CD4-positive, alpha-beta T cell (primary cell): ENCODE data around the gene MAP1B. TPM values are rescaled to one million over a fixed set of nuclear protein-coding genes. Genes with fewer than 3 reads are reported as not detected.

Source experiments
- ATAC-seq: fragments of 200-7000 bp; cut with Tn5 transposase; one replicate; pipeline ENCODE4 v1.10.0; 2022; ENCODE audit warnings: mild to moderate bottlenecking; ENCODE audit not compliant: poor library complexity
- CTCF ChIA-PET: fragments of 350-600 bp; sonication (Branson Sonifier 250); formaldehyde crosslinking; loops from one replicate; lab custom pipeline; 2021; ENCODE audit warnings: antibody characterized with exemption, inconsistent platforms; lab: Charles Lee
- POLR2A ChIA-PET: fragments of 350-600 bp; sonication (Branson Sonifier 250); formaldehyde crosslinking; loops from one replicate; lab custom pipeline; 2021; ENCODE audit warnings: antibody characterized with exemption, inconsistent platforms; lab: Charles Lee
- DNase-seq, 14 experiments: peaks; one replicate each; pipeline ENCODE4 v3.0.0-alpha.2; 2013 to 2020; ENCODE audit warnings: mixed read lengths in 2 of 14
- H3K27ac ChIP-seq, 2 donors: one replicate each; pipeline versions ENCODE4 v1.5.1 to v1.7.0; 2013; ENCODE audit warnings: low read length in 2 of 2, low read depth in 1 of 2, mild to moderate bottlenecking in 1 of 2
- H3K27me3 ChIP-seq, 2 experiments: 1 replicate in 1 of 2; 2 replicates in 1 of 2; pipeline versions ENCODE4 v1.6.1 to v1.7.0; 2013; ENCODE audit warnings: low read length in 2 of 2, control low read depth in 1 of 2, mild to moderate bottlenecking in 1 of 2, moderate library complexity in 1 of 2; ENCODE audit not compliant: insufficient read depth in 2 of 2, control insufficient read depth in 1 of 2
- H3K36me3 ChIP-seq: one replicate; pipeline ENCODE4 v1.6.1; 2013; ENCODE audit warnings: low read length, control low read depth; ENCODE audit not compliant: insufficient read depth
- H3K4me1 ChIP-seq: one replicate; pipeline ENCODE4 v1.6.1; 2013; ENCODE audit warnings: low read length, control low read depth; ENCODE audit not compliant: insufficient read depth
- H3K4me3 ChIP-seq: one replicate; pipeline ENCODE4 v1.5.1; 2013; ENCODE audit warnings: mild to moderate bottlenecking, low read length, moderate library complexity
- H3K9me3 ChIP-seq, 2 experiments: 1 replicate in 1 of 2; 2 replicates in 1 of 2; pipeline versions ENCODE4 v1.6.1 to v1.7.0; 2013; ENCODE audit warnings: low read length in 2 of 2, mild to moderate bottlenecking in 2 of 2, control low read depth in 1 of 2, moderate library complexity in 1 of 2; ENCODE audit not compliant: control insufficient read depth in 1 of 2, insufficient read depth in 1 of 2
- H3K27ac Mint-ChIP-seq: one replicate; pipeline ENCODE4 v1.8.0; 2020; ENCODE audit warnings: mixed read lengths
- H3K27me3 Mint-ChIP-seq: one replicate; pipeline ENCODE4 v1.8.0; 2021; ENCODE audit warnings: mixed read lengths
- H3K36me3 Mint-ChIP-seq: one replicate; pipeline ENCODE4 v1.8.0; 2021; ENCODE audit warnings: low read depth, mixed read lengths
- H3K4me1 Mint-ChIP-seq: one replicate; pipeline ENCODE4 v1.8.0; 2021; ENCODE audit warnings: low read depth, mixed read lengths
- H3K4me3 Mint-ChIP-seq: one replicate; pipeline ENCODE4 v1.8.0; 2020; ENCODE audit warnings: mild to moderate bottlenecking, mixed read lengths
- H3K9me3 Mint-ChIP-seq: one replicate; pipeline ENCODE4 v1.8.0; 2020; ENCODE audit warnings: mixed read lengths
- intact Hi-C, 2 experiments: fragments of 100-400 bp; cut with DNase I in 1 of 2; cut with micrococcal nuclease in 1 of 2; formaldehyde crosslinking; loops; one replicate each; pipeline versions ENCODE4 v1.15.1 to v1.9.0; 2023 to 2025; cut with DNase I, micrococcal nuclease
- total RNA-seq, 174 experiments: library from RNA in 2 of 174; stranded (reverse) in 2 of 174; gene quantifications; one replicate each; pipeline ENCODE4 v1.2.3 and lab custom pipeline; 2021 to 2026
- TF ChIP-seq, protein P1 (sequence below): fragments of 200-600 bp; IDR thresholded peaks from one replicate; pipeline ENCODE4 v1.8.0; 2022; ENCODE audit warnings: antibody characterized with exemption, mild to moderate bottlenecking

Gene MAP1B
- total RNA-seq, 2 experiments from 2014 or later: 0.03 to 0.06 TPM

- no peaks in the 10 kb centered on the region for H3K9me3 ChIP-seq
- H3K27me3 Mint-ChIP-seq: no peaks in the 10 kb centered on the region
- H3K4me1 ChIP-seq: no peaks in the 10 kb centered on the region
- H3K9me3 Mint-ChIP-seq: no peaks in the 10 kb centered on the region
- peaks cover 27% of the 10 kb centered on the region for H3K4me1 Mint-ChIP-seq
- peaks cover 5% of the 10 kb centered on the region for H3K36me3 Mint-ChIP-seq
- no peak overlapping the region for H3K27ac Mint-ChIP-seq
- no peak overlapping the region for H3K27ac ChIP-seq
- TF ChIP-seq, protein P1, sequence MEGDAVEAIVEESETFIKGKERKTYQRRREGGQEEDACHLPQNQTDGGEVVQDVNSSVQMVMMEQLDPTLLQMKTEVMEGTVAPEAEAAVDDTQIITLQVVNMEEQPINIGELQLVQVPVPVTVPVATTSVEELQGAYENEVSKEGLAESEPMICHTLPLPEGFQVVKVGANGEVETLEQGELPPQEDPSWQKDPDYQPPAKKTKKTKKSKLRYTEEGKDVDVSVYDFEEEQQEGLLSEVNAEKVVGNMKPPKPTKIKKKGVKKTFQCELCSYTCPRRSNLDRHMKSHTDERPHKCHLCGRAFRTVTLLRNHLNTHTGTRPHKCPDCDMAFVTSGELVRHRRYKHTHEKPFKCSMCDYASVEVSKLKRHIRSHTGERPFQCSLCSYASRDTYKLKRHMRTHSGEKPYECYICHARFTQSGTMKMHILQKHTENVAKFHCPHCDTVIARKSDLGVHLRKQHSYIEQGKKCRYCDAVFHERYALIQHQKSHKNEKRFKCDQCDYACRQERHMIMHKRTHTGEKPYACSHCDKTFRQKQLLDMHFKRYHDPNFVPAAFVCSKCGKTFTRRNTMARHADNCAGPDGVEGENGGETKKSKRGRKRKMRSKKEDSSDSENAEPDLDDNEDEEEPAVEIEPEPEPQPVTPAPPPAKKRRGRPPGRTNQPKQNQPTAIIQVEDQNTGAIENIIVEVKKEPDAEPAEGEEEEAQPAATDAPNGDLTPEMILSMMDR: no peak
- no peaks in the 10 kb centered on the region for H3K27me3 ChIP-seq
- ChIA-PET CTCF (interaction anchor here (1.6 kb wide), 1 partner anchor 9 kb away, joined by 3 read pairs; no protein-coding TSS in a partner anchor), POLR2A (no interaction called here)
- H3K36me3 ChIP-seq: peaks cover 6% of the 10 kb centered on the region
- intact Hi-C loops: no loop called here
- no peak for ATAC-seq
- H3K4me3 Mint-ChIP-seq: no peak overlapping the region
- DNase-seq: no peak
- H3K4me3 ChIP-seq: no peak overlapping the region
These were observed 141.2 kb downstream of the MAP1B start for GRCh38 chr5:72248410-72248981.

DNA sequence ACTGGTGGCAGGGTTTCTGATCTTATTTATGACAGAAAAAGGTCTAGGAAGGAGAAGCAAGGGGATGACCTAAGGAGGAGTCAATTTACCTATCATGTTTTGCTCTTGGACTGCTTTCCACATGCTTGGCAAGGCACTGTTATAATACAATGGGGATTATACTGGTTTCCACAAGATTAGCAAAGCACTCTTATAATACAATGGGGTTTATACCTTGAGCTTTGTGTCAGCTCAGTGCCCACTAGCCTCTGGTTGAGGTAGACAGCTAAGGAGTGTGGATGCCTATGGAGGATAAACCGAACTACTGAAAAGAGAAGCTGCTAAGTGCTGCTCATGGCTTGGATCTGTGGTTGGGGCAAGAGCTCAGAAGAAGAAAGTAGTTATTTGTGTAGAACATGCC lies 144.1 kb downstream of the MAP1B start:
- TF ChIP-seq, protein P1: no peak
- H3K27ac ChIP-seq: no peak overlapping the region
- H3K27ac Mint-ChIP-seq: no peak overlapping the region

DNA sequence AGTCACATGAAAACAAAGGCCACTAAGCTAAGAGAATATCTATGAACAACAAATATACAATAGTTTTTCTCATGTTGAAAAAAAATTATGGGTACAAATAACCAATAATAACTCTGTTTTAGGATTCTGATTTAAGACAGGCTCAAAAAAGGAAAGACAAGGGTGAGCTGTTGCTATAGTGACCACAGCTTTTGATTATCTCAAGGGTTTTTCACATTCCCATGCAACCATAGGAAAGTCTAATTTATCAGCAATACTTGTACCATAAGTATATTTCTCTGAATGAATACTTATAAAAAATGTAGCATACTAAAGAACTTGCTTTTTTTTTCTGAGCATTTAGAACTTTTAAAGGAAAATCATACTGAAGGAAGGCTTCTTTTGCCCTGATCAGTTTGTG lies 144.7 kb downstream of the MAP1B start:
- no peak overlapping the region for H3K4me3 Mint-ChIP-seq
- H3K4me1 ChIP-seq: no peaks in the 10 kb centered on the region
- peaks cover 21% of the 10 kb centered on the region for H3K4me1 Mint-ChIP-seq
- DNase-seq (no peak), ATAC-seq (no peak)
- TF ChIP-seq, protein P1: no peak
- H3K36me3 ChIP-seq: peaks cover 6% of the 10 kb centered on the region
- POLR2A ChIA-PET: no interaction called here
- no peaks in the 10 kb centered on the region for H3K27me3 ChIP-seq
- H3K9me3 Mint-ChIP-seq: no peaks in the 10 kb centered on the region
- H3K27ac ChIP-seq: no peak overlapping the region
- H3K9me3 ChIP-seq: no peaks in the 10 kb centered on the region
- no peak overlapping the region for H3K27ac Mint-ChIP-seq
- no peaks in the 10 kb centered on the region for H3K27me3 Mint-ChIP-seq
- intact Hi-C loops: no loop called here
- CTCF ChIA-PET: no interaction called here
- no peak overlapping the region for H3K4me3 ChIP-seq
- peaks cover 13% of the 10 kb centered on the region for H3K36me3 Mint-ChIP-seq

More for the DNA sequence above, 144.1 kb downstream of the MAP1B start:
- intact Hi-C loops: no loop called here
- no peaks in the 10 kb centered on the region for H3K27me3 Mint-ChIP-seq
- H3K4me3 ChIP-seq: no peak overlapping the region
- ChIA-PET POLR2A (no interaction called here), CTCF (no interaction called here)
- no peaks in the 10 kb centered on the region for H3K9me3 Mint-ChIP-seq
- H3K9me3 ChIP-seq: no peaks in the 10 kb centered on the region
- H3K4me1 ChIP-seq: no peaks in the 10 kb centered on the region
- H3K27me3 ChIP-seq: no peaks in the 10 kb centered on the region
- DNase-seq (no peak), ATAC-seq (no peak)
- H3K4me3 Mint-ChIP-seq: no peak overlapping the region
- peaks cover 22% of the 10 kb centered on the region for H3K4me1 Mint-ChIP-seq
- H3K36me3 ChIP-seq: peaks cover 6% of the 10 kb centered on the region
- H3K36me3 Mint-ChIP-seq: peaks cover 7% of the 10 kb centered on the region
